HG03135 (cell line): ENCODE measurements around the gene ACSL4.
"Not testable (repeated sequence)": the region's sequence is repeated elsewhere in the genome, so short reads cannot be mapped to it uniquely, and the experiment has no call there.

ENCODE experiments used
- ATAC-seq: cut with Tn5 transposase; IDR thresholded peaks from one replicate; pipeline ENCODE4 v1.9.1; 2021; ENCODE audit warnings: mild to moderate bottlenecking, moderate library complexity; ENCODE audit not compliant: unreplicated experiment

ACSL4 gene

GRCh38 chrX:109679820-109680219, 53.2 kb downstream of the ACSL4 start:
- ATAC-seq = no peak

GRCh38 chrX:109672239-109672638, 60.8 kb downstream of the ACSL4 start:
- ATAC-seq = no peak

- not testable (repeated sequence) for ATAC-seq
Observed at GRCh38 chrX:109671170-109671569, 61.9 kb downstream of the ACSL4 start.

DNA sequence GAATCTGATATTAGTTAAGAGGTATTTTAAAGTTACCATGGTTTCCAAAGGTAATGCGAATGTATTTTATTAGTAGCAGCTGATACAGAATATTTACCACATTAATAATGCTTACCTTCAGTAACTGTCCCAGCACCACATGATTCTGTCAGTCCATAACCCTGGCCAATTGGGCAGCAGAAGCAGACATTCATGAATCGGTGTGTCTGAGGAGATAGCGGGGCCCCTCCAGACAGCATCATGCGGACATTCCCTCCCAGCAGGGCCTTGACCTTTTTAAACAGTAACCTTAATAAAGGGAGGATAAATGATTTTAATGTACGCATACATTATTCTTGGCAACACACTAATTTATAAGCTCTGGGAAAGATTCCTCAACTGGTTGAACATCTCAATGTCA, 65.1 kb downstream of the ACSL4 start:
- ATAC-seq = no peak

- no peak for ATAC-seq
Observed at GRCh38 chrX:109660435-109661143, 72.5 kb downstream of the ACSL4 start.

- ATAC-seq = no peak
Observed at GRCh38 chrX:109658391-109658790, 74.7 kb downstream of the ACSL4 start.

DNA sequence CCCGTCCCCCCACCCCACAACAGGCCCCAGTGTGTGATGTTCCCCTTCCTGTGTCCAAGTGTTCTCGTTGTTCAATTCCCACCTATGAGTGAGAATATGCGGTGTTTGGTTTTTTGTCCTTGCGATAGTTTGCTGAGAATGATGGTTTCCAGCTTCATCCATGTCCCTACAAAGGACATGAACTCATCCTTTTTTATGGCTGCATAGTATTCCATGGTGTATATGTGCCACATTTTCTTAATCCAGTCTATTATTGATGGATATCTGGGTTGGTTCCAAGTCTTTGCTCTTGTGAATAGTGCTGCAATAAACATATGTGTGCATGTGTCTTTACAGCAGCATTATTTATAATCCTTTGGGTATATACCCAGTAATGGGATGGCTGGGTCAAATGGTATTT, 75.7 kb downstream of the ACSL4 start:
- not testable (repeated sequence) for ATAC-seq

- ATAC-seq = no peak
Observed at GRCh38 chrX:109656774-109657173, 76.3 kb downstream of the ACSL4 start.

GRCh38 chrX:109655502-109656201, 77.4 kb downstream of the ACSL4 start:
- ATAC-seq = no peak

GRCh38 chrX:109654516-109655109, 78.4 kb downstream of the ACSL4 start:
- no peak for ATAC-seq

- ATAC-seq = not testable (repeated sequence)
Observed at GRCh38 chrX:109644671-109645070, 88.4 kb downstream of the ACSL4 start.

DNA sequence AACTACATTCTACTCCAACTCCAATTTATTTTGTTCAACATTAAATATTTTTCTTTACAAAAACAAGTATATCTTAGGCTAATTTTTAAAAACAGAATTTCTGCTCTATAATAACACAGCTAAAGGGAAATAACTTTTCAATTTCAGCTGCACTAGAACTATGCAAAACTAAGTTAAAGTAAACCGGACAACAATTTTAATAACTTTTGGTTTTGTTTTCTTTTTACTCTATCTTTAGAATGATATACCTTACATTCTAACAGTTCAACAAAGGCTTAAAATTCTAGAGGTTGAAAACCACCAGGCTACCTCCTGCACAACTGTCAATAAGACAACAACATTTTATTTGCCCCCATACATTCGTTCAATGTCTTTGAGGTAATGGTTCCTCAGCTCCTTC, 89.4 kb downstream of the ACSL4 start:
- no peak for ATAC-seq

- ATAC-seq = no peak
Observed at GRCh38 chrX:109638158-109638557, 94.9 kb downstream of the ACSL4 start.

GRCh38 chrX:109637477-109637876, 95.6 kb downstream of the ACSL4 start:
- not testable (repeated sequence) for ATAC-seq

- no peak for ATAC-seq
Observed at GRCh38 chrX:109635146-109635545, 97.9 kb downstream of the ACSL4 start.

GRCh38 chrX:109632906-109633504, 100.1 kb downstream of the ACSL4 start:
- no peak for ATAC-seq

DNA sequence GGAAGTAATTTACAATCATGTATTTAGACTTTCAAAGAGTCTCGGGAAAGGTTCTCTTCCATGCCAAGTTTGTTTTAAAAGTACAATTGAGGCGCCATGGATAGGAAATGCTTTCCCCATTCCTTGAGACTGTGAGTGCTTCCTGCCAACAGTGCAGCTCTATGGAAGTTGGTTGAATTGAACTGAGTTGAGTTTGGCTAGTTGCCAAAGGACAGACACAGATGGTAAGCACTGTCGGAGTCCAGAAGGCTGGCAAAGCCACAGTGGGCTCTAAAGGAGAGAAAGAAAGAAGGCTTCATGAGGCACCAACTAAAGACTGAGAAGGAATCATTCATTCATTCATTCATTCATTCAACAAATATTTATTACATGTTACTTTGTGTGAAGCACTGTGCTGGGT, 103.7 kb downstream of the ACSL4 start:
- no peak for ATAC-seq

DNA sequence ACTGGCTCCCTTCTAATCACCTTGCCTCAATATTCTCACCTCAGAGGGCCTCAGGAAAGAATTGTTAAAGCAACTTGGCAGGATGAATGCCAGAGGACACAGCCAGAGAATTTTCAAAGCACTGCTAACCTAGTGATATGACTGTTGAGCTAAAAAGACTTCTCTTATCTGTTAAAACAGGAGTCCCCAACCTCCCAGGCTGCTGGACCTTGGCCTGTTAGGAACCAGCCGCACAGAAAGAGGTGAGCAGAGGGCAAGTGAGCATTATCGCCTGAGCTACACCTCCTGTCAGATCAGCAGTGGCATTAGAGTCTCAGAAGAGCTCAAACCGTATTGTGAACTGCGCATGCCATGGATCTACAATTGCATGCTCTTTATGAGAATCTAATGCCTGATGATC, 106.4 kb downstream of the ACSL4 start:
- no peak for ATAC-seq

- no peak for ATAC-seq
Observed at GRCh38 chrX:109624641-109625616, 108.1 kb downstream of the ACSL4 start, which contains the start of gene KCNE5. Gene KCNE5 (minus strand): TSS chrX:109625172. CDS start chrX:109625020, 152 bp downstream.

DNA sequence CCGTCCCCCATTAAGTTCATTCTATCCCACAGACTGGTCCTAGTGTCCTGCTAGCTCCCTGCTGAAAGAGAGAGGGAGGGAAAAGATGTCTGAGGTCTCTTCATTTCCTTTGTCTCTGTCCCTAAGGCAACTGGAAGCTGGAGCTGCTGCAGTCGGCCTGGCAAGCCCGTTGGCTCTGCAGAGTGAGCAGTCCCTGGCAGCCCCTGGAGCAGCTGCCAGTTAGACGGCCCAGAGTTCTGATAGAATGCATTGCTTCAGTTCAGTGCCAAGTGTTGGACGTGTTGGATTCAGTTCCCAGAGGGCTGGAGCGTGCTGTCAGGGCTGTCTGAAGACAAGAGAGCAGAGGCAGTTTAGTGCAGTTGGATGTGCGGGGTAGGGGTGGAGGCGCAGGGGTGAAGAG, 109.1 kb downstream of the ACSL4 start:
- no peak for ATAC-seq
